ENCODE measurements around the gene REV1.

REV1 gene

GRCh38 chr2:99399063-99399462, 90.8 kb downstream of the REV1 start:
- DNase-seq (ENCODE audit: extremely low read depth, low read depth), result no peak
- no peak overlapping the region for H3K4me3 ChIP-seq (replicated peaks; ENCODE audit: low read depth, low read length)
- no peak for TF ChIP-seq CTCF (IDR thresholded peaks at IDR 0.05; ENCODE audit: low read depth, low read length, missing control alignments)

- no peak for TF ChIP-seq CTCF (IDR thresholded peaks at IDR 0.05; ENCODE audit: low read depth, low read length, missing control alignments)
- no peak for DNase-seq (ENCODE audit: extremely low read depth, low read depth)
- no peak overlapping the region for H3K4me3 ChIP-seq (replicated peaks; ENCODE audit: low read depth, low read length)
These were observed 91.5 kb downstream of the REV1 start for GRCh38 chr2:99398303-99398702.

- TF ChIP-seq CTCF (IDR thresholded peaks at IDR 0.05; ENCODE audit: low read depth, low read length, missing control alignments), result no peak
- no peak overlapping the region for H3K4me3 ChIP-seq (replicated peaks; ENCODE audit: low read depth, low read length)
- no peak for DNase-seq (ENCODE audit: extremely low read depth, low read depth)
These were observed 92.4 kb downstream of the REV1 start for GRCh38 chr2:99397266-99397920.

- DNase-seq (ENCODE audit: extremely low read depth, low read depth), result no peak
- H3K4me3 ChIP-seq (replicated peaks; ENCODE audit: low read depth, low read length), result no peak overlapping the region
- no peak for TF ChIP-seq CTCF (IDR thresholded peaks at IDR 0.05; ENCODE audit: low read depth, low read length, missing control alignments)
These were observed 94.2 kb downstream of the REV1 start for GRCh38 chr2:99395589-99396130.

GRCh38 chr2:99389946-99390345, 99.9 kb downstream of the REV1 start:
- no peak for DNase-seq (ENCODE audit: extremely low read depth, low read depth)
- no peak for TF ChIP-seq CTCF (IDR thresholded peaks at IDR 0.05; ENCODE audit: low read depth, low read length, missing control alignments)
- H3K4me3 ChIP-seq (replicated peaks; ENCODE audit: low read depth, low read length), result no peak overlapping the region

GRCh38 chr2:99389371-99389770, 100.4 kb downstream of the REV1 start:
- peak; percentile 19 for DNase-seq (ENCODE audit: extremely low read depth, low read depth)
- H3K4me3 ChIP-seq (replicated peaks; ENCODE audit: low read depth, low read length), result no peak overlapping the region
- TF ChIP-seq CTCF (IDR thresholded peaks at IDR 0.05; ENCODE audit: low read depth, low read length, missing control alignments), result no peak

GRCh38 chr2:99388892-99389291, 100.9 kb downstream of the REV1 start:
- H3K4me3 ChIP-seq (replicated peaks; ENCODE audit: low read depth, low read length), result no peak overlapping the region
- no peak for DNase-seq (ENCODE audit: extremely low read depth, low read depth)
- no peak for TF ChIP-seq CTCF (IDR thresholded peaks at IDR 0.05; ENCODE audit: low read depth, low read length, missing control alignments)

All from HFF-Myc (cell line).